ENCODE measurements around the gene NUP98. TPM values are rescaled to one million over a fixed set of nuclear protein-coding genes. Genes with fewer than 3 reads are reported as not detected.

Gene NUP98
- total RNA-seq, 1 donor from 2014 or later: 94.8 TPM

DNA sequence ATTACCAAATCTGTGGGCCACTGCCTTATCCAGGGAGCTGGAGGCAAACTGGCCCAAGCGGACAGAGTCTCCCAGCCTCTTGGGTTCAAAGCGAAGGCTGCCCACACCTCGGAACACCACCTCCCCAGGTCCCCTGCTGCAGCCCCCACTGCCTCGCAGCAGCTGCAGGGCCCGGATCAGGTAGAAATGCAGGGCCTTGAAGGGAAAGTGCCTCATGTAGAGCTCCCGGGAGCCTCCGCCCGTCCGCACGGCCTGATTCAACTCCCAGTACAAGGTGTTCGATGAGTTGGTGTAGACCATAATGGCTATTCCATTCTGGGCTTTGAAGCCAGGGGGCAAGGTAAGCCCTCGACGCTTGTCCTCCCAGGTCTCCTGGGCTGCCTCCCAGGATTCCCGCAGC is 157.5 kb downstream of the NUP98 start:
- Histone ChIP-seq H3K9me3 (ENCODE audit: low read depth) (no peaks in the 10 kb centered on the region), H4K20me1 (ENCODE audit: low read depth) (no peaks in the 10 kb centered on the region), H3K36me3 (no peaks in the 10 kb centered on the region), H3K4me1 (peaks cover 5% of the 10 kb centered on the region), H2AFZ (replicated peaks) (no peak overlapping the region), H3K27me3 (no peaks in the 10 kb centered on the region), H3K4me2 (no peak overlapping the region), H3K9ac (no peak overlapping the region), H3K79me2 (ENCODE audit: low read depth) (no peaks in the 10 kb centered on the region), H3F3A (ENCODE audit: low read depth) (peaks cover 17% of the 10 kb centered on the region), H3K4me3 (no peak overlapping the region), H3K27ac (no peak overlapping the region)
- Mint-ChIP-seq H3K27me3 (ENCODE audit: insufficient read depth, low read depth) (peaks cover 3% of the 10 kb centered on the region), H3K4me3 (no peak overlapping the region), H3K4me1 (peaks cover 7% of the 10 kb centered on the region), H3K36me3 (no peaks in the 10 kb centered on the region), H3K9me3 (peaks cover 7% of the 10 kb centered on the region), H3K27ac (no peak overlapping the region)
- DNase-seq (ENCODE audit: low spot score): no peak
- TF ChIP-seq, protein P1, sequence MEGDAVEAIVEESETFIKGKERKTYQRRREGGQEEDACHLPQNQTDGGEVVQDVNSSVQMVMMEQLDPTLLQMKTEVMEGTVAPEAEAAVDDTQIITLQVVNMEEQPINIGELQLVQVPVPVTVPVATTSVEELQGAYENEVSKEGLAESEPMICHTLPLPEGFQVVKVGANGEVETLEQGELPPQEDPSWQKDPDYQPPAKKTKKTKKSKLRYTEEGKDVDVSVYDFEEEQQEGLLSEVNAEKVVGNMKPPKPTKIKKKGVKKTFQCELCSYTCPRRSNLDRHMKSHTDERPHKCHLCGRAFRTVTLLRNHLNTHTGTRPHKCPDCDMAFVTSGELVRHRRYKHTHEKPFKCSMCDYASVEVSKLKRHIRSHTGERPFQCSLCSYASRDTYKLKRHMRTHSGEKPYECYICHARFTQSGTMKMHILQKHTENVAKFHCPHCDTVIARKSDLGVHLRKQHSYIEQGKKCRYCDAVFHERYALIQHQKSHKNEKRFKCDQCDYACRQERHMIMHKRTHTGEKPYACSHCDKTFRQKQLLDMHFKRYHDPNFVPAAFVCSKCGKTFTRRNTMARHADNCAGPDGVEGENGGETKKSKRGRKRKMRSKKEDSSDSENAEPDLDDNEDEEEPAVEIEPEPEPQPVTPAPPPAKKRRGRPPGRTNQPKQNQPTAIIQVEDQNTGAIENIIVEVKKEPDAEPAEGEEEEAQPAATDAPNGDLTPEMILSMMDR (IDR thresholded peaks at IDR 0.05): no peak
- TF ChIP-seq EZH2 (IDR thresholded peaks at IDR 0.05) (no peak), EZH2phosphoT487 (IDR thresholded peaks at IDR 0.05) (no peak)

DNA sequence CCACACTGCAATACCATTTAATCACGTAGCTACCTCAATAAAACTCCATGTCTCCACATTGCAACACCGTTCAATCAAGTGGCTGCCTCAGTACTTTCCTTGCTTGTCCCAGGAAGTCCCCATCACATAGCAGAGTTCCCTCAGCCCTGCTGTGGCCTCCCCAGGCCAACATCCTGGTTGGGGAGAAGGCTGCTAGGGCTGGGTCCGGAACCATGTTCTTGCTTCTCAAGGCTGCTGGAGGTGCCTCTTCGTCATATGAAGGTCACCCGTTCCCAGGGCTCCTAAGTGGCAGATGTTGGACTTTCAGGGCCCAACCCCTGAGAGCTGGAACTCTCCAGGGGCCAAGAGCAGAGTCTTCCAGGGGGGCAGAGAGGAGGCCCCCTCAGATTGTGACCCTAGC is 158.8 kb downstream of the NUP98 start:
- H3K9ac ChIP-seq: no peak overlapping the region
- no peaks in the 10 kb centered on the region for H3K36me3 ChIP-seq
- no peaks in the 10 kb centered on the region for H3K9me3 ChIP-seq (ENCODE audit: low read depth)
- H3K27me3 Mint-ChIP-seq (ENCODE audit: insufficient read depth, low read depth): peaks cover 5% of the 10 kb centered on the region
- no peak overlapping the region for H3K4me3 ChIP-seq
- H3K4me3 Mint-ChIP-seq: no peak overlapping the region
- H3K27me3 ChIP-seq: no peaks in the 10 kb centered on the region
- H2AFZ ChIP-seq (replicated peaks): no peak overlapping the region
- H3K27ac Mint-ChIP-seq: no peak overlapping the region
- H3F3A ChIP-seq (ENCODE audit: low read depth): peaks cover 15% of the 10 kb centered on the region
- H3K79me2 ChIP-seq (ENCODE audit: low read depth): no peaks in the 10 kb centered on the region
- H4K20me1 ChIP-seq (ENCODE audit: low read depth): no peaks in the 10 kb centered on the region
- H3K4me1 ChIP-seq: peaks cover 5% of the 10 kb centered on the region
- H3K27ac ChIP-seq: no peak overlapping the region
- no peak overlapping the region for H3K4me2 ChIP-seq
- peaks cover 3% of the 10 kb centered on the region for H3K9me3 Mint-ChIP-seq
- TF ChIP-seq EZH2phosphoT487 (IDR thresholded peaks at IDR 0.05): no peak
- no peak for TF ChIP-seq EZH2 (IDR thresholded peaks at IDR 0.05)
- TF ChIP-seq, protein P1 (IDR thresholded peaks at IDR 0.05): no peak
- peaks cover 7% of the 10 kb centered on the region for H3K4me1 Mint-ChIP-seq
- DNase-seq (ENCODE audit: low spot score): no peak
- H3K36me3 Mint-ChIP-seq: no peaks in the 10 kb centered on the region

DNA sequence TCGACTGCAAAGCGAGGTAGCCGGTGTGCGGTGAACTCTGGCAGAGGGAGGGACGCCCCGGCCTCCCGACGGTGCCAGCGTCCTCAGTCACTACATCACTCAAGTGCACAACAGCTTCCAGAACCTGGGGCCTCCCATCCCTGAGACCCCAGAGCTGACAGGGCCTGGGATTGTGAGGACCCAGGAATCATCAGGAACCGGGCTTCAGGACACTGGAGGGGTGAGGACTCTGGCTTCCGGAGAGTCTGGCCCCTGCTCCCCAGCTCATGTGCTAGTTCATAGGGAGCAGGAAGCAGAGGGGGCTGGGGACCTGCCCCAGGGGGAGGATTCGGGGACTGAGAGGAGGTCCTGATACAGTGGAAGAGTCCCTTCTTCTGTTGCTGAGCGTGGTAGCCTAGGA is 160.2 kb downstream of the NUP98 start:
- Histone ChIP-seq H3K79me2 (ENCODE audit: low read depth) (no peaks in the 10 kb centered on the region), H3K27ac (no peak overlapping the region), H2AFZ (replicated peaks) (no peak overlapping the region), H4K20me1 (ENCODE audit: low read depth) (no peaks in the 10 kb centered on the region), H3K9ac (no peak overlapping the region), H3K4me1 (no peaks in the 10 kb centered on the region), H3K27me3 (no peaks in the 10 kb centered on the region), H3K36me3 (no peaks in the 10 kb centered on the region), H3K4me2 (no peak overlapping the region), H3K9me3 (ENCODE audit: low read depth) (no peaks in the 10 kb centered on the region), H3K4me3 (no peak overlapping the region), H3F3A (ENCODE audit: low read depth) (peaks cover 2% of the 10 kb centered on the region)
- TF ChIP-seq EZH2phosphoT487 (IDR thresholded peaks at IDR 0.05): no peak
- peaks cover 5% of the 10 kb centered on the region for H3K27me3 Mint-ChIP-seq (ENCODE audit: insufficient read depth, low read depth)
- H3K4me3 Mint-ChIP-seq: no peak overlapping the region
- H3K36me3 Mint-ChIP-seq: no peaks in the 10 kb centered on the region
- H3K27ac Mint-ChIP-seq: no peak overlapping the region
- peaks cover 3% of the 10 kb centered on the region for H3K4me1 Mint-ChIP-seq
- H3K9me3 Mint-ChIP-seq: peaks cover 3% of the 10 kb centered on the region
- DNase-seq (ENCODE audit: low spot score): no peak

DNA sequence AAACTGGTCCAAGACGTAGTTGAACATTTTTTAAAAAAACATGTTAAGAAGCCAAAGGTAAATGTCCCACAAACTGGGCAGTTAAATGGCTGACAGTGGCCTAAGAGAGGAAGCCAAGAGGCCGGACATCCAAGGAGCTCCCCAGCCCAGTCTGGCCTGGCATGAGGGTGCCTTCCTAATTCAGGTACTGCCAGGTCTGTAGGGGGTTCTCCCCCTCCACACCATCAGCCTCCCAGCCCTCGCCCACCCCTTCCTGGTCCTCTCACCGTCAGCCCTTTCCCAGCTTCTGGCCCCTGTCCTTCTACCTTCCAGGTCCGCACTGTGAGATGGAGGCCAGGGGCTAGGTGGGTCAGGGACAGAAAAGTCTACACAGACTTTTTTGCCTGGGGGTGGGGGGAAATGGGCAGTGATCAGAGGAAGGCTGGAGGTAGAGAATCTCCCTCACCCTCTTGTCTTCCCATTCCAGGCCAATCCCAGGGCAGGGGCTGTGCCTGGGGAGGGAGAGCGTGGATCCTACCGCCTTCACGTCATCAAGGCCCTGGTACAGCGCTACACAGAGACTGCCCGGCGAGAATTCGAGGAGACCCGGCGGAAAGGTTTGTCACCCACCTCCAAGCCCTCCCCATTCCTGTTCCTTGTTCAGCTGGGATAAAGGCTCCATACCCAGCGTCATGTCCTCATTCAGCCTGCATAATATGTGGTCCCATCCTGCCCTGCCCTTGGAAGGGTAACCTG is 161.5 kb downstream of the NUP98 start:
- Histone ChIP-seq H3K36me3 (no peaks in the 10 kb centered on the region), H3K27ac (no peak overlapping the region), H4K20me1 (ENCODE audit: low read depth) (no peaks in the 10 kb centered on the region), H3K4me2 (no peak overlapping the region), H3K9ac (no peak overlapping the region), H3K9me3 (ENCODE audit: low read depth) (no peaks in the 10 kb centered on the region), H3K27me3 (no peaks in the 10 kb centered on the region), H3F3A (ENCODE audit: low read depth) (no peaks in the 10 kb centered on the region), H3K4me1 (no peaks in the 10 kb centered on the region), H3K4me3 (no peak overlapping the region), H2AFZ (replicated peaks) (no peak overlapping the region), H3K79me2 (ENCODE audit: low read depth) (no peaks in the 10 kb centered on the region)
- Mint-ChIP-seq H3K36me3 (no peaks in the 10 kb centered on the region), H3K27ac (no peak overlapping the region), H3K4me1 (no peaks in the 10 kb centered on the region), H3K27me3 (ENCODE audit: insufficient read depth, low read depth) (peaks cover 5% of the 10 kb centered on the region), H3K9me3 (peaks cover 3% of the 10 kb centered on the region), H3K4me3 (no peak overlapping the region)
- TF ChIP-seq, protein P1 (IDR thresholded peaks at IDR 0.05): no peak
- no peak for TF ChIP-seq EZH2 (IDR thresholded peaks at IDR 0.05)
- no peak for TF ChIP-seq EZH2phosphoT487 (IDR thresholded peaks at IDR 0.05)
- no peak for DNase-seq (ENCODE audit: low spot score)
